GM12872 (cell line): Measurements from ENCODE around the gene COL28A1.

Source experiments
- CTCF ChIP-seq: IDR thresholded peaks from 3 replicates; pipeline ENCODE4 v1.5.1; 2011; ENCODE audit warnings: low read depth, mild to moderate bottlenecking, low read length, moderate library complexity; ENCODE audit not compliant: insufficient read depth

COL28A1 gene

GRCh38 chr7:7566651-7567611 is 31.3 kb upstream of the COL28A1 start, which contains the start of gene MIOS:
Gene MIOS (plus strand): TSS chr7:7566884. CDS start chr7:7572476, 5,592 bp downstream.
- no peak for TF ChIP-seq CTCF

GRCh38 chr7:7565746-7566650 is 30.3 kb upstream of the COL28A1 start:
- TF ChIP-seq CTCF: no peak

- no peak for TF ChIP-seq CTCF
Measured at GRCh38 chr7:7565018-7565680, 29.5 kb upstream of the COL28A1 start.

- no peak for TF ChIP-seq CTCF
Measured at GRCh38 chr7:7564323-7564780, 28.7 kb upstream of the COL28A1 start.

- TF ChIP-seq CTCF: no peak
Measured at GRCh38 chr7:7563813-7564212, 28.1 kb upstream of the COL28A1 start.

- TF ChIP-seq CTCF: no peak
Measured at GRCh38 chr7:7563269-7563668, 27.6 kb upstream of the COL28A1 start.
